Parathyroid adenoma (tissue), 2 donors: ENCODE measurements around the gene ROS1.

Experiments
- H2AFZ ChIP-seq: fragments of 300-600 bp; sonication (generic); one replicate; pipeline ENCODE4 v1.7.0; 2017; ENCODE audit warnings: antibody characterized with exemption, mild to moderate bottlenecking
- H3K27ac ChIP-seq: fragments of 300-600 bp; sonication (generic); one replicate; pipeline ENCODE4 v1.7.0; 2017
- H3K27me3 ChIP-seq: fragments of 300-600 bp; sonication (generic); one replicate; pipeline ENCODE4 v1.7.0; 2017; ENCODE audit warnings: low read length; ENCODE audit not compliant: control insufficient read depth, insufficient read depth
- H3K36me3 ChIP-seq: fragments of 300-600 bp; sonication (generic); one replicate; pipeline ENCODE4 v1.7.0; 2017; ENCODE audit warnings: low read length; ENCODE audit not compliant: control insufficient read depth, insufficient read depth
- H3K4me1 ChIP-seq: fragments of 300-600 bp; sonication (generic); one replicate; pipeline ENCODE4 v1.7.0; 2017; ENCODE audit warnings: control low read depth
- H3K4me2 ChIP-seq: fragments of 300-600 bp; sonication (generic); one replicate; pipeline ENCODE4 v1.7.0; 2017; ENCODE audit warnings: low read length
- H3K4me3 ChIP-seq: fragments of 300-600 bp; sonication (generic); one replicate; pipeline ENCODE4 v1.7.0; 2017; ENCODE audit warnings: low read depth, low read length
- H3K79me2 ChIP-seq: fragments of 300-600 bp; sonication (generic); one replicate; pipeline ENCODE4 v1.7.0; 2017; ENCODE audit warnings: control low read depth
- H3K9ac ChIP-seq: fragments of 300-600 bp; sonication (generic); one replicate; pipeline ENCODE4 v1.7.0; 2017; ENCODE audit warnings: mild to moderate bottlenecking
- H3K9me3 ChIP-seq: fragments of 300-600 bp; sonication (generic); one replicate; pipeline ENCODE4 v1.7.0; 2017; ENCODE audit warnings: low read length; ENCODE audit not compliant: control insufficient read depth
- CTCF ChIP-seq: fragments of 300-600 bp; sonication (generic); IDR thresholded peaks from one replicate; pipeline ENCODE4 v1.7.0; 2017; ENCODE audit warnings: antibody characterized with exemption, mild to moderate bottlenecking
- donor health status: primary hyperparathyroidism.

Gene ROS1

GRCh38 chr6:117346142-117346930 is 79.4 kb downstream of the ROS1 start:
- Histone ChIP-seq H3K36me3 (no peaks in the 10 kb centered on the region), H2AFZ (peak overlapping the region; percentile 81), H3K9me3 (no peaks in the 10 kb centered on the region), H3K4me2 (no peak overlapping the region), H3K79me2 (no peaks in the 10 kb centered on the region), H3K4me1 (no peaks in the 10 kb centered on the region), H3K4me3 (no peak overlapping the region), H3K27me3 (no peaks in the 10 kb centered on the region), H3K27ac (no peak overlapping the region), H3K9ac (no peak overlapping the region)
- peak; percentile 47 for TF ChIP-seq CTCF

- Histone ChIP-seq H3K4me1 (no peaks in the 10 kb centered on the region), H2AFZ (no peak overlapping the region), H3K79me2 (no peaks in the 10 kb centered on the region), H3K4me3 (no peak overlapping the region), H3K4me2 (no peak overlapping the region), H3K27ac (no peak overlapping the region), H3K9me3 (no peaks in the 10 kb centered on the region), H3K36me3 (no peaks in the 10 kb centered on the region), H3K27me3 (no peaks in the 10 kb centered on the region), H3K9ac (no peak overlapping the region)
- no peak for TF ChIP-seq CTCF
Measured at GRCh38 chr6:117345292-117345610, 80.5 kb downstream of the ROS1 start.

- no peak overlapping the region for H3K4me2 ChIP-seq
- H3K9me3 ChIP-seq: no peaks in the 10 kb centered on the region
- no peaks in the 10 kb centered on the region for H3K79me2 ChIP-seq
- no peaks in the 10 kb centered on the region for H3K36me3 ChIP-seq
- no peak overlapping the region for H3K27ac ChIP-seq
- no peaks in the 10 kb centered on the region for H3K4me1 ChIP-seq
- no peak overlapping the region for H2AFZ ChIP-seq
- no peak for TF ChIP-seq CTCF
- H3K27me3 ChIP-seq: no peaks in the 10 kb centered on the region
- H3K9ac ChIP-seq: no peak overlapping the region
- no peak overlapping the region for H3K4me3 ChIP-seq
Measured at GRCh38 chr6:117344444-117345291, 81.1 kb downstream of the ROS1 start.

GRCh38 chr6:117338567-117338966 is 87.2 kb downstream of the ROS1 start:
- no peaks in the 10 kb centered on the region for H3K4me1 ChIP-seq
- no peaks in the 10 kb centered on the region for H3K79me2 ChIP-seq
- no peaks in the 10 kb centered on the region for H3K27me3 ChIP-seq
- no peaks in the 10 kb centered on the region for H3K9me3 ChIP-seq
- no peak overlapping the region for H2AFZ ChIP-seq
- H3K27ac ChIP-seq: no peak overlapping the region
- H3K4me2 ChIP-seq: no peak overlapping the region
- H3K9ac ChIP-seq: no peak overlapping the region
- TF ChIP-seq CTCF: no peak
- no peak overlapping the region for H3K4me3 ChIP-seq
- no peaks in the 10 kb centered on the region for H3K36me3 ChIP-seq
